ENCODE measurements around the gene MOCS2.

DNA sequence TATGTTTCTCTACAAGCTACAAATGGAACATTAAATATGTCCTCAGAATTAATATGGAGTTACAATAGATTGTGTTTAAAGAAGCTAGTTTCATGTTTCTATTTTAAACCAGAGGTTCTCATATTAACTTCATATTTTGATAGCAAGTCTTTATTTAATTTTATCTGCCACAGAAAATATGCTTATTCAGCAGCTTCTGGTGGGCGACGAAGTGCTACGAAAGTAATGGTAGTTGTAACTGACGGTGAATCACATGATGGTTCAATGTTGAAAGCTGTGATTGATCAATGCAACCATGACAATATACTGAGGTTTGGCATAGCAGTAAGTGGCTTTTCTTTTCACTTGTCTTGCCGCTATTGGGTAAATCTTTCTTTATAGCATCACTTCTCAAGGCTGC lies 54.2 kb downstream of the MOCS2 start:
- TF ChIP-seq EZH2 (IDR thresholded peaks at IDR 0.05; ENCODE audit: insufficient read depth, poor library complexity, severe bottlenecking) (no peak), EZH2phosphoT487 (IDR thresholded peaks at IDR 0.05; ENCODE audit: insufficient read depth, low read depth) (no peak)

Measured in GM23248 (cell line).